Neuronal stem cell (in vitro differentiated cells): ENCODE measurements around the gene SLC44A3.

Experiments
- DNase-seq: peaks from one replicate; pipeline ENCODE4 v3.0.0-alpha.2; 2013; ENCODE audit warnings: low spot score
- H2AFZ ChIP-seq: one replicate; pipeline ENCODE4 v1.6.1; 2013; ENCODE audit warnings: mild to moderate bottlenecking, low read length, inconsistent platforms
- H2AK5ac ChIP-seq: 2 replicates; pipeline ENCODE4 v1.6.1; 2013; ENCODE audit warnings: low read depth, mild to moderate bottlenecking, inconsistent platforms, low read length, moderate library complexity, mixed read lengths
- H2BK120ac ChIP-seq: 2 replicates; pipeline ENCODE4 v1.6.1; 2013; ENCODE audit warnings: low read depth, mild to moderate bottlenecking, inconsistent platforms, low read length, moderate library complexity, mixed read lengths
- H2BK12ac ChIP-seq: one replicate; pipeline ENCODE4 v1.6.1; 2013; ENCODE audit warnings: low read length, inconsistent platforms
- H2BK15ac ChIP-seq: 2 replicates; pipeline ENCODE4 v1.6.1; 2013; ENCODE audit warnings: mild to moderate bottlenecking, low read length, inconsistent platforms, mixed read lengths
- H2BK5ac ChIP-seq: one replicate; pipeline ENCODE4 v1.6.1; 2013; ENCODE audit warnings: inconsistent platforms, mild to moderate bottlenecking, low read length, moderate library complexity
- H3K14ac ChIP-seq: one replicate; pipeline ENCODE4 v1.6.1; 2013; ENCODE audit warnings: low read length, inconsistent platforms
- H3K18ac ChIP-seq: 2 replicates; pipeline ENCODE4 v1.6.1; 2013; ENCODE audit warnings: low read length, inconsistent platforms
- H3K23ac ChIP-seq: 2 replicates; pipeline ENCODE4 v1.6.1; 2013; ENCODE audit warnings: low read depth, mild to moderate bottlenecking, mixed read lengths, low read length, inconsistent platforms; ENCODE audit not compliant: poor library complexity
- H3K27ac ChIP-seq: replicated peaks from 3 replicates; pipeline ENCODE4 v1.5.1; 2013; ENCODE audit warnings: low read length, inconsistent platforms
- H3K27me3 ChIP-seq, 3 experiments: 2 replicates each; pipeline ENCODE4 v1.6.1; 2013; ENCODE audit warnings: low read length in 3 of 3, mild to moderate bottlenecking in 2 of 3, inconsistent platforms in 1 of 3, low read depth in 1 of 3, mixed read lengths in 1 of 3, moderate library complexity in 1 of 3; ENCODE audit not compliant: control insufficient read depth in 3 of 3, insufficient read depth in 3 of 3
- H3K36me3 ChIP-seq, 2 donors: replicated peaks in 1 of 2; 2 replicates each; pipeline ENCODE4 v1.6.1; 2013; ENCODE audit warnings: low read length in 2 of 2; ENCODE audit not compliant: control insufficient read depth in 2 of 2, insufficient read depth in 2 of 2
- H3K4ac ChIP-seq: 2 replicates; pipeline ENCODE4 v1.6.1; 2013; ENCODE audit warnings: inconsistent platforms, mild to moderate bottlenecking, low read length, moderate library complexity
- H3K4me1 ChIP-seq, 2 donors: 1 replicate in 1 of 2; 2 replicates in 1 of 2; pipeline ENCODE4 v1.6.1; 2013; ENCODE audit warnings: low read length in 2 of 2, low read depth in 1 of 2; ENCODE audit not compliant: control insufficient read depth in 2 of 2, insufficient read depth in 1 of 2
- H3K4me2 ChIP-seq: one replicate; pipeline ENCODE4 v1.6.1; 2013; ENCODE audit warnings: mild to moderate bottlenecking, low read length, inconsistent platforms; ENCODE audit not compliant: insufficient read depth, poor library complexity, severe bottlenecking
- H3K4me3 ChIP-seq, 2 donors: 2 replicates each; pipeline ENCODE4 v1.5.1; 2013; ENCODE audit warnings: low read length in 2 of 2, mild to moderate bottlenecking in 2 of 2, inconsistent platforms in 1 of 2, moderate library complexity in 1 of 2
- H3K79me1 ChIP-seq: one replicate; pipeline ENCODE4 v1.6.1; 2013; ENCODE audit warnings: low read depth, mild to moderate bottlenecking, inconsistent platforms, low read length, moderate library complexity
- H3K9ac ChIP-seq: one replicate; pipeline ENCODE4 v1.6.1; 2013; ENCODE audit warnings: mild to moderate bottlenecking, low read depth, low read length, inconsistent platforms; ENCODE audit not compliant: poor library complexity
- H3K9me3 ChIP-seq, 2 donors: replicated peaks in 1 of 2; 2 replicates each; pipeline versions ENCODE3 to v1.6.1; 2013; ENCODE audit warnings: low read length in 2 of 2, mild to moderate bottlenecking in 2 of 2, inconsistent platforms in 1 of 2, low read depth in 1 of 2, mixed read lengths in 1 of 2, moderate library complexity in 1 of 2; ENCODE audit not compliant: control insufficient read depth in 2 of 2, insufficient read depth in 1 of 2
- H4K8ac ChIP-seq: one replicate; pipeline ENCODE4 v1.6.1; 2013; ENCODE audit warnings: low read depth, mild to moderate bottlenecking, inconsistent platforms, low read length, moderate library complexity
- H4K91ac ChIP-seq: one replicate; pipeline ENCODE4 v1.6.1; 2013; ENCODE audit warnings: low read length, low read depth, mild to moderate bottlenecking, inconsistent platforms; ENCODE audit not compliant: poor library complexity
- WGBS, 2 donors: extraction: QIAGEN DNeasy Blood & Tissue Kit; methylation state at CpG; one replicate each; pipeline ENCODE4 v1.1.7; 2013; ENCODE audit warnings: missing lambda C conversion rate in 2 of 2, mixed read lengths in 1 of 2; ENCODE audit not compliant: insufficient read length in 2 of 2, insufficient replicate concordance in 1 of 2; ENCODE audit errors: extremely low coverage in 2 of 2; 5-methylcytosine and 5-hydroxymethylcytosine counted together

The SLC44A3 gene

GRCh38 chr1:94892604-94893254 lies 72.6 kb downstream of the SLC44A3 start:
- Histone ChIP-seq H3K79me1 (no peaks in the 10 kb centered on the region), H3K23ac (no peak overlapping the region), H3K18ac (no peak overlapping the region), H2BK15ac (no peak overlapping the region), H3K9ac (no peak overlapping the region), H2BK5ac (no peak overlapping the region), H3K14ac (no peak overlapping the region), H3K4me2 (no peak overlapping the region), H2AFZ (no peak overlapping the region), H3K27me3 (no peaks in the 10 kb centered on the region), H3K4me3 (no peak overlapping the region), H3K27ac (no peak overlapping the region), H2BK12ac (no peak overlapping the region), H3K36me3 (peaks cover 18 to 73% of the 10 kb centered on the region in 2 donors), H4K91ac (no peak overlapping the region), H2AK5ac (no peak overlapping the region), H2BK120ac (no peak overlapping the region), H3K4ac (no peak overlapping the region), H3K9me3 (peaks cover 0 to 3% of the 10 kb centered on the region in 2 donors), H4K8ac (no peak overlapping the region), H3K4me1 (peaks cover 0 to 2% of the 10 kb centered on the region in 2 donors)
- DNase-seq: no peak
- WGBS, 2 donors: no CpG with 5 or more reads among the region's 4 CpGs

DNA sequence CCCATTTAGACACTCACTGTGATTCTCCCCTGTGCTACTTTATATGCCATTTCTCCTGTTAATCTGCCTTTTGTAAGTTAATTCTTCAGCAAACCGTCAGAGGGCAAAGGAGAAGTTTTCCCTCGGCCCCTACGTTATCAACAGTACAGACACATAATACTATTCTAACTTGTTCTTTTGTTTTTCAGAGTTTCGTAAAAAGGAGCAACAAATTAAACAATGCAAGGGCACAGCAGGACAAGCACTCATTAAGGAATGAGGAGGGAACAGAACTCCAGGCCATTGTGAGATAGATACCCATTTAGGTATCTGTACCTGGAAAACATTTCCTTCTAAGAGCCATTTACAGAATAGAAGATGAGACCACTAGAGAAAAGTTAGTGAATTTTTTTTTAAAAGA lies 74.5 kb downstream of the SLC44A3 start:
- H2AK5ac ChIP-seq: no peak overlapping the region
- no peak overlapping the region for H3K14ac ChIP-seq
- no peak overlapping the region for H3K18ac ChIP-seq
- no peak overlapping the region for H3K4me2 ChIP-seq
- no peaks in the 10 kb centered on the region for H3K79me1 ChIP-seq
- no peak overlapping the region for H2BK120ac ChIP-seq
- H2BK12ac ChIP-seq: no peak overlapping the region
- no peaks in the 10 kb centered on the region for H3K27me3 ChIP-seq
- H3K4me3 ChIP-seq: no peak overlapping the region
- peaks cover 27 to 90% of the 10 kb centered on the region in 2 donors for H3K36me3 ChIP-seq
- H3K4ac ChIP-seq: no peak overlapping the region
- no peak for DNase-seq
- no peaks in the 10 kb centered on the region for H3K9me3 ChIP-seq
- WGBS, 2 donors: no CpG with 5 or more reads among the region's 4 CpGs
- H4K91ac ChIP-seq: no peak overlapping the region
- no peaks in the 10 kb centered on the region for H3K4me1 ChIP-seq
- H2BK5ac ChIP-seq: no peak overlapping the region
- no peak overlapping the region for H4K8ac ChIP-seq
- H2BK15ac ChIP-seq: no peak overlapping the region
- H3K23ac ChIP-seq: no peak overlapping the region
- H3K27ac ChIP-seq: peak overlapping the region; percentile 4
- H2AFZ ChIP-seq: no peak overlapping the region
- H3K9ac ChIP-seq: no peak overlapping the region

DNA sequence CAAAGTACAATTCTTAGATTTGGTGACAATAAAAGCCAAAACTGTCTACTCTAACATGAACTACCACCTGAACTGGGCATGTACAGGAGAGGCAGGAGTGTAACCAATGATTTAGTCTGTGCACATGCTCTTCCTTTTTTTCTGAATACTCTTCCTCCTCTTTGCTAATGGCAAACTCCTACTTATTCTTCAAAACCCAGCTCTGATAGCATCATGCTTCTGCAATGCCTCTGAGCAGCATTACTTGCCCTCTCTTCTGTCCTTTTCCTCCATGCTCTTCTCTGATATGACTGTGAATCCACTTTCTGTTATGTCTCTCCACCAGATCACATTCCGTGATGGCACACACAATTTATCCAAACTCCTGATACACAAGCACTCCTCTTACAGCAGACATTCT lies 75.4 kb downstream of the SLC44A3 start:
- H3K27me3 ChIP-seq: no peaks in the 10 kb centered on the region
- no peak overlapping the region for H2BK12ac ChIP-seq
- H4K8ac ChIP-seq: no peak overlapping the region
- H3K4me2 ChIP-seq: no peak overlapping the region
- H2AK5ac ChIP-seq: no peak overlapping the region
- no peak for DNase-seq
- H4K91ac ChIP-seq: no peak overlapping the region
- H3K27ac ChIP-seq: no peak overlapping the region
- no peak overlapping the region for H2AFZ ChIP-seq
- H2BK120ac ChIP-seq: no peak overlapping the region
- no peak overlapping the region for H3K9ac ChIP-seq
- no peak overlapping the region for H3K4me3 ChIP-seq
- no peak overlapping the region for H2BK5ac ChIP-seq
- H3K79me1 ChIP-seq: no peaks in the 10 kb centered on the region
- no peak overlapping the region for H2BK15ac ChIP-seq
- no peak overlapping the region for H3K14ac ChIP-seq
- no peaks in the 10 kb centered on the region for H3K9me3 ChIP-seq
- no peaks in the 10 kb centered on the region for H3K4me1 ChIP-seq
- H3K4ac ChIP-seq: no peak overlapping the region
- no CpG with 5 or more reads among the region's 1 CpG for WGBS, 2 donors
- no peak overlapping the region for H3K23ac ChIP-seq
- H3K36me3 ChIP-seq: peaks cover 28 to 93% of the 10 kb centered on the region in 2 donors
- H3K18ac ChIP-seq: no peak overlapping the region

- Histone ChIP-seq H4K91ac (no peak overlapping the region), H3K36me3 (peaks cover 38 to 99% of the 10 kb centered on the region in 2 donors), H3K9me3 (no peaks in the 10 kb centered on the region), H2BK120ac (no peak overlapping the region), H4K8ac (no peak overlapping the region), H2BK15ac (no peak overlapping the region), H3K9ac (no peak overlapping the region), H3K4me2 (no peak overlapping the region), H2AK5ac (no peak overlapping the region), H3K23ac (no peak overlapping the region), H3K79me1 (no peaks in the 10 kb centered on the region), H3K27me3 (no peaks in the 10 kb centered on the region), H3K4me3 (no peak overlapping the region), H3K4me1 (no peaks in the 10 kb centered on the region), H3K27ac (no peak overlapping the region), H3K14ac (no peak overlapping the region), H3K4ac (no peak overlapping the region), H3K18ac (no peak overlapping the region), H2AFZ (no peak overlapping the region), H2BK12ac (no peak overlapping the region), H2BK5ac (no peak overlapping the region)
- DNase-seq: no peak
- WGBS, 2 donors: no CpG with 5 or more reads among the region's 7 CpGs
Observed at GRCh38 chr1:94898491-94899385, 78.6 kb downstream of the SLC44A3 start.
